Measurements from ENCODE around the gene CCDC91.

DNA sequence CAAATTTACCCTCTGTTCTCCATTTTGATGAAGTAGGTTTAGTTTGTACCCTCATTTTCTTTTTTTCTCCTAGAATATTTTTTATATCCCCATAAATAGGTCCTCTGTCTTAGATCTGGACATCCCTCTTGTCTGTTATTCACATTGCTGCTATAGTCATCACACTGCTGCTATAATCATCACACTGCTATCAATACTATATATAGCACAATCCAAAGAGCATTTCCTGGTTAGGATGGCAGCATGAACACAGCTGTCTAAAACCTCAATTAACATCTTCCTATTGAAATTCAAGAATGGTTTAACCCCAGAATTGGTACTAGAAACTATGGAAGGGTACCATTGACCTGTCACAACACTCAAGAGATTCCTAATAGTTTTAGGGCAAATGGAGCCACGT is 27.6 kb upstream of the CCDC91 start:
- TF ChIP-seq, protein P1, sequence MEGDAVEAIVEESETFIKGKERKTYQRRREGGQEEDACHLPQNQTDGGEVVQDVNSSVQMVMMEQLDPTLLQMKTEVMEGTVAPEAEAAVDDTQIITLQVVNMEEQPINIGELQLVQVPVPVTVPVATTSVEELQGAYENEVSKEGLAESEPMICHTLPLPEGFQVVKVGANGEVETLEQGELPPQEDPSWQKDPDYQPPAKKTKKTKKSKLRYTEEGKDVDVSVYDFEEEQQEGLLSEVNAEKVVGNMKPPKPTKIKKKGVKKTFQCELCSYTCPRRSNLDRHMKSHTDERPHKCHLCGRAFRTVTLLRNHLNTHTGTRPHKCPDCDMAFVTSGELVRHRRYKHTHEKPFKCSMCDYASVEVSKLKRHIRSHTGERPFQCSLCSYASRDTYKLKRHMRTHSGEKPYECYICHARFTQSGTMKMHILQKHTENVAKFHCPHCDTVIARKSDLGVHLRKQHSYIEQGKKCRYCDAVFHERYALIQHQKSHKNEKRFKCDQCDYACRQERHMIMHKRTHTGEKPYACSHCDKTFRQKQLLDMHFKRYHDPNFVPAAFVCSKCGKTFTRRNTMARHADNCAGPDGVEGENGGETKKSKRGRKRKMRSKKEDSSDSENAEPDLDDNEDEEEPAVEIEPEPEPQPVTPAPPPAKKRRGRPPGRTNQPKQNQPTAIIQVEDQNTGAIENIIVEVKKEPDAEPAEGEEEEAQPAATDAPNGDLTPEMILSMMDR (conservative IDR thresholded peaks at IDR 0.05; ENCODE audit: low read depth, low read length), result no peak
- no peak for TF ChIP-seq EZH2 (IDR thresholded peaks at IDR 0.05; ENCODE audit: borderline replicate concordance, low read depth, low read length, poor library complexity, severe bottlenecking)

All from A673 (cell line).